Measurements from ENCODE around the gene ZSCAN31.
"Not testable (repeated sequence)": the region's sequence is repeated elsewhere in the genome, so short reads cannot be mapped to it uniquely, and the experiment has no call there.

The ZSCAN31 gene

DNA sequence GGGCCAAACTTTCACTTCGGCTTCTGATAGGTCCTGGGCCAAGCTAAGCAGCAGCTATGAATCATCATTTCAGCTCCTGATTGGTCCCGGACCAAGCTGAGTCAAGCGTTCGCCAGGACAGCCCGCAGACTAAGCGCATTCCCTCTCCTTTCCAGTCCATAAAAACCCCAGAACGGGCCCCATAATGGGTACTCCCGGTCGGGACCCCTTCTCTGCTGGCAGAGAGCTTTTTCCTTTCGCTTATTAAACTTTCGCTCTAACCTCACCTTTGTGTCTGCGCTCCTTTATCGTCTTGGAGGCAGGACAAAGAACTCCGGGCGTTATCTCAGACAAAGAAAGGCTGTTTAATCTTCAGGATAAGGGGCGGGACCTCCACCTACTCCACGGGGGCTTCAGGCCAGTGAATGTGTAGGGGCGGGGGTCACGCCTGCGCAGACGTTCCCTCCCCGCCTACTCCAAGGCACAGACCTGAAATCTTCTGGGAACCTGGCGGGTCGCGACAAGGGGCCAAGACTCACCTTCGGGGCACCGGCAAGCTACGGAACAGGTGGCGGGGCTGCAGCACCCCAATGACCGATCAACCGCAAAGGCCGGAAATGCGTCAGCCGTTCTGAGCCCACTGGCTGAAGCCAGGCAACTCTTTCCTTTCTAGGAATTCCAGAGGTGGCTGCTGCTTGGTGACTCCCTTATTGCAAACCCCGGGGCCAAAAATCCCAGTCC, at the start of gene ZSCAN31:
ZSCAN31 (minus strand) TSS at position 585 of the 720 bp plus-strand sequence. CDS start 6,465 bp downstream, outside the sequence.
- DNase-seq, result peak; percentile 82

- DNase-seq, result no peak
Observed at GRCh38 chr6:28384143-28384533, 48.2 kb upstream of the ZSCAN31 start.

- DNase-seq, result peak; percentile 40
Observed at GRCh38 chr6:28383235-28384142, 47.5 kb upstream of the ZSCAN31 start.

GRCh38 chr6:28380381-28380780, 44.4 kb upstream of the ZSCAN31 start:
- no peak for DNase-seq

- no peak for DNase-seq
Observed at GRCh38 chr6:28378644-28379043, 42.7 kb upstream of the ZSCAN31 start.

DNA sequence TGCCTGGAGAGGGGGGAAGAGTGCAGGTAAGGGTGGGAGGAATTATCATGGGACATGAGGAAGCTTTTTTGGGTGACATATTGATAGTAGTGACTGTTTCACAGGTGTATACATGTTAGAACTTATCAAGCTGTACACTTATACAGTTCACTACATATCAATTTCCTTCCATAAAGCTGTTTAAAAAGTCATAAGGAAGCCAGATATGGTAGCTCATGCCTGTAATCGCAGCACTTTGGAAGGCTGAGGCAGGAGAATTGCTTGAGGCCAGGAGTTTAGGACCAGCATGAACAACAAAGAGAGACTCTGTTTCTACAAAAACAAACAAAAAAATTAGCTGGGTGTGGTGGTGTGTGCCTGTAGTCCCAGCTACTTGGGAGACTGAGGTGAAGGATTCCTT, 41.9 kb upstream of the ZSCAN31 start:
- DNase-seq, result no peak

DNA sequence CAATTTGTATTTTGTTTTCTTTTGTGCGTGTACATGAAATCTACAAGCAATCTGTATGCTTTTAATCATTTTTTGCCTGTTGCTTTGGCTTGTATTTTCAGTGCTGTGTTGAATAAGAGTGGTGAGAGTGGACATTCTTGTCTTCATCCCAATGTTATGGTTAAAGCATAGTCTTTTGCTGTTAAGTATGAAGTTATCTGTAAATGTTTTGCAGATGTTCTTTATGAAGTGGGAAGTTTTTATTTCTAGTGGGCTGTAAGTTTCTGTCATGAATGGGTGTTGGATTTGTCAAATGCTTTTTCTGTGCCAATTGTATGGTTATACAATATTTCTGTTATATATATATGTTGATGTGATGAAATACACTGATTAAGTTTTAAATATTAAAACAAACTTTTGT, 38.0 kb upstream of the ZSCAN31 start:
- DNase-seq, result no peak

GRCh38 chr6:28371706-28372451, 35.9 kb upstream of the ZSCAN31 start:
- no peak for DNase-seq

DNA sequence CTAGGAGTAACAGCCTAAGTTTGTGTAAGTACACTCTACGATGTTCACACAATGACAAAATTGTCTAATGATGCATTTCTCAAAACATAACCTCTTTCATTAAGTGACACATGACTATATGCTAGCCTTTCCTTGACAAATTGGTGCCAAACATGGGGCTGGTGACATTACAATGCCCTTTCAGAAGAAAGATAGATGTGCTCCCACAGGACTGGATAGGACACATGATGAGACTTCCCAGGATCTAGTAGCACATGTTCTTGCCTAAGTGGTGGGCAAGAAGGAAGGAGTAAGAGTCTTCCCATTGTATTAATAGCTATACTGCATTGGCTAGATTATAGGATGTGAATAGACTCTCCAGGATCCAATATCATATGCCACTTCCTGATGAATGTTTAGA, 35.3 kb upstream of the ZSCAN31 start:
- DNase-seq, result no peak

- DNase-seq, result no peak
Observed at GRCh38 chr6:28370440-28370839, 34.5 kb upstream of the ZSCAN31 start.

DNA sequence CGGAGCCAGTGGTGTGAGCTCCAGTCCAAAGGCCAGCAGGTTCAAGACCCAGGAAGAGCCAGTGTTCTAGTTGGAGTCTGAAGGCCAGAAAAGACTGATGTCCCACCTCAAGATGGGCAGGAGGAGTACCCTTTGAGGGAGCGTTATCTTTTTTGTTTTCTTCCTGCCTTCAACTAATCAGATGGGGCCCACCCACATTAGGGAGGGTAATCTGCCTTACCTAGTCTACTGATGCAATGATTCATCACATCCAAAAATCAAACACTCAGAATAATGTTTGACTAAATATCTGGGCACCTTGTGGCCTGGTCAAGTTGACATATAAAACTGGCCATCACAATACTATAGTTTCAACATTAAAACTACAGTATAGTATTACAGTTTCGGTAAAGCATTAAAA, 33.5 kb upstream of the ZSCAN31 start:
- DNase-seq, result no peak

DNA sequence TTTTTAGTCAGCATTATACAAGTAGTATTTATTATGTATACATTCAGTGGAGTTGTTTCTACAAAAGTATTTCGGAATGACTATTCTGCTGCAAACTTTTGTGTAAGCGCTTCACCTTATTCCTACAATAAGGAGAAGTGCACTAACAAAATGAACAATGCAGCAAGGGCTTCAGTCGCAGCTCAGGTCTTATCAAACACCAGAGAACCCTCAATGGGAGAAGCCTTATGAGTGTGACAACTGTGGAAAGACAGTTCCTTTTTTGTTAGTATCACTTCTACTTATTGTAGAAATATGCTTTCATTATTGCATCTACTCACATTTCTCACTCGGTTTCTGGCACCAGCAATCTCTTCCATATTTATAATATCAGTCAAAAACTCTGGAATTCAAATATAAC, 32.6 kb upstream of the ZSCAN31 start:
- no peak for DNase-seq

GRCh38 chr6:28365590-28365989, 29.6 kb upstream of the ZSCAN31 start:
- DNase-seq, result not testable (repeated sequence)

DNA sequence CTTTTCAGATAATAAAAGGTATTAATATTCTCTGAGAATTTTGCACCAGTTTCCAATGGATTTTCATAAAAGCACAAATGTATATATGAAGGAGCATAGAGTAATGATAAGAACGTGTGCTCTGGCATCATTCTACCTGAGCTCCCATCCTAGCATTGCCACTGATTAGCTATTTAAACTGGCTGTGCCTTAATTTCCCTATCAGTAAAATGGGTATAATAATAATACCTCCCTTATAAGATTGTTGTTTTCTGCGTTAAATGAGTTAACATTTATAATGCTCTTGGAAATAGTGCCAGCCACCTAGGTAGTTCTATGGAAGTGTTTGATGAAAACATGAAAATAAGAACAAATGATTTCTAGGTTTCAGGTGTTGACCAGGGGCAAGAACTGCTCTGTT, 25.0 kb upstream of the ZSCAN31 start:
- DNase-seq, result no peak

GRCh38 chr6:28359562-28359961, 23.6 kb upstream of the ZSCAN31 start:
- not testable (repeated sequence) for DNase-seq

DNA sequence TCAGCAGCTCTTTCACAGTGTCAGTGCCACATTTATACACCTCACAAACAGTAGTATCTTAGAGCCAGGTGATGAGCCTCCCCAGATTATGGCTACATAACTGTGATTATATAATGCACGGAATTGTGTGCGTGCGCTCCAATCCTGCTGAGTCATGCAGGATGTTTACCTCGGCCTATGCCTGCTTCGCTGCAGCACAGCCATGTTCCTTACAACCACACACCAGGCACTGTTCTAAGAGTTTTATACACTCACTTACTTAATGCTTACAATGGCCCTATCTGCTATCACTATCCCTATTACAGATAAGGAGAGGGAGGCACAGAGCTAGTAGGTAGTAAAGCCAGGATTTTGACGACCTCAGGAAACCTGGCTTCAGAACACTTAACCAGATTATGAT, 21.1 kb upstream of the ZSCAN31 start:
- no peak for DNase-seq

DNA sequence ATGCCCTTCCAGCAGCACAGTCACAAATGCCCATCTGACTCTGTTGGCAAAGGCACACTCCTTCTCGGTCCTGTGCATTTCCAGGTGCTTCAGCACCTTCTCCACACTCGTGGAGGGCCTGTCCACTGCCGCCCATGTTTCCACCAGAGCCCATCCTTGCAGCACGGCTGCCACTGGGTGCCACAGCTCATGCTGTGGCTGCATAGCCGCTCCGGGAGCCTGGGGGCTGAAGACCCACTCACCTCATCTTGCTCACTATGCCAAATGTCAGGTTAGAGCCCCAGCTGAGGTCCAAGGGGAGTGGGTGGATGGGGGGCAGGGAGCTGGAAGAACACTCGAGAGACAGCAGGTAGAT, 20.7 kb upstream of the ZSCAN31 start:
- DNase-seq, result no peak

GRCh38 chr6:28355743-28356665, 20.1 kb upstream of the ZSCAN31 start:
- DNase-seq, result peak; percentile 62

DNA sequence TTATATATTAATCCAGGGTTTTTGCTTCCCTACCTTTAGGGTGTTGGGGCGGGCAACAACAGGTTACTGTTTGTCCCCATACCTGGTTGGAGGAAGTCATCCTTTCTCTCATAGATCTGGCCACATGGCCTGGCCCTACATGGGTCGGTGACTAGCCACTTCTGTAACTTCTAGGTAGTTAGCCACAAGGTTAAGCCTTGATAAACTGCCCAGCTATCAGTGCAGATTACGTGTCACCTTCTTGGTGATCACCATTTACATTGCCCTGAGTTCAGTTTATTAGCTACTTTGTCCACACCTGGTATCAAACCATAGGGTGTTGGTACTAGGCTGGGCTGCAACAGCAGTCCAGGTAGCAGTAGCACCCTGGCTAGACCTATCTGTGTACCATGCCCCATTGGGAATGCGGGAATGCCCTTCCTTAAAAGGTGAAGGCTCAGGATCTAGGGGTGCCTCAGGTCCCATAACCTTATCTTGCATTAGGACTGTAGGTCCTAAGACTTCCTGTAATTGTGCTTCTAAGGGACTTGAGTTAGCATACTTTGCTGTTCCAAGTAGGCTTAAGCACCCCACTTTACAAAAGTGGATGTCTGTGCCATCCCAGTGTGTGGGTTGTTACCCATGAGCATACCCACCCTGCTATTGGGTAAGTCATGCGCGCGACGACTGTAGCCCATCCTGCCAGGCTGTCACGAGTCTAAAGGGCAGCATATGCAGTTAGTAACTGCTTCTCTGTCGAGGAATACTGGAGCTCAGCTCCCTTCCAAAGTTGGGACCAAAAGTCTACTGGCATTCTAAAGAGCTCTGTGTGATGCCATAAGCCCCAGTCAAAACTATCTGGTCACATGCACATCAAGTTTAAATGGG, 19.0 kb upstream of the ZSCAN31 start:
- DNase-seq, result no peak

GRCh38 chr6:28353981-28354676, 18.2 kb upstream of the ZSCAN31 start:
- DNase-seq, result no peak

DNA sequence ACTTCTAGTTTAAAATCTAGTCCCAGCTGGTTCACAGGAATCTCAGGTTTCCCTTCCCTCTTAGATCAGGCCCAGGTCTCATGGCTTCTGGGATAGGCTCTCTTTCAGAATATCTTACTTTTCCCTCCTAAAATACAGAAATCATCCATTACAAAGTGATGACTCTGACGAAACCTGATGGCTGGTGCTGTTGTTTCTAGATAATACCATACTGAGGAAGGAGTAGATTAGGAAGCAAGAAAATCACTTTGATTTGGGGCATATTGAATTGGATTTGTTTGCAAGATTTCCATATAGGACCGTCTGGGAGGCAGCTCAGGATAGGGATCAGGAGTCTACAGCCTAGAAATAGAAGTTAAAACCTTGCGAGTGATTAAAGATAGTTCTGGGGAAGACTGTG, 17.4 kb upstream of the ZSCAN31 start:
- DNase-seq, result no peak
